ENCODE data around the gene OSTF1.

DNA sequence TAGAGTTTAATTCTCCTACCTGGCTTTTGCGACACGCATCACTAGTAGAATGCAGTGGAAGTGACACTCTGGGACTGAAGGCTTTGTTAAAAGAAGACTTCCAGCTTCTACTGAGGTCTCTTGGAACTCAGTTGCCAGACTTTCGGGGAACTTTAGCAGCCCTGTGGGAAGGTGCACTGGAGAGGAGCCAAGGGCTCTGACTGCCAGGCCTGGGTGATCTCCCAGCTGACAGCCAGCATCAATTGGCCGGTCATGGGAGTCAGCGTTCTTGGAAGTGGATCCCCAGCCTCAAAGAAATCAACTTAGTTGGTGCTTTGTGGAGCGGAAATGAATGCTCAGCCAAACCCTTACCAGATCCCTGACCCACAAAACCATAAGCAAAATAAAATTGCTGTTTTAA is 87.1 kb downstream of the OSTF1 start:
- TF ChIP-seq, protein P1, sequence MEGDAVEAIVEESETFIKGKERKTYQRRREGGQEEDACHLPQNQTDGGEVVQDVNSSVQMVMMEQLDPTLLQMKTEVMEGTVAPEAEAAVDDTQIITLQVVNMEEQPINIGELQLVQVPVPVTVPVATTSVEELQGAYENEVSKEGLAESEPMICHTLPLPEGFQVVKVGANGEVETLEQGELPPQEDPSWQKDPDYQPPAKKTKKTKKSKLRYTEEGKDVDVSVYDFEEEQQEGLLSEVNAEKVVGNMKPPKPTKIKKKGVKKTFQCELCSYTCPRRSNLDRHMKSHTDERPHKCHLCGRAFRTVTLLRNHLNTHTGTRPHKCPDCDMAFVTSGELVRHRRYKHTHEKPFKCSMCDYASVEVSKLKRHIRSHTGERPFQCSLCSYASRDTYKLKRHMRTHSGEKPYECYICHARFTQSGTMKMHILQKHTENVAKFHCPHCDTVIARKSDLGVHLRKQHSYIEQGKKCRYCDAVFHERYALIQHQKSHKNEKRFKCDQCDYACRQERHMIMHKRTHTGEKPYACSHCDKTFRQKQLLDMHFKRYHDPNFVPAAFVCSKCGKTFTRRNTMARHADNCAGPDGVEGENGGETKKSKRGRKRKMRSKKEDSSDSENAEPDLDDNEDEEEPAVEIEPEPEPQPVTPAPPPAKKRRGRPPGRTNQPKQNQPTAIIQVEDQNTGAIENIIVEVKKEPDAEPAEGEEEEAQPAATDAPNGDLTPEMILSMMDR (IDR thresholded peaks at IDR 0.05; ENCODE audit: poor library complexity) = no peak
- TF ChIP-seq EZH2 (IDR thresholded peaks at IDR 0.05; ENCODE audit: borderline replicate concordance) = no peak
- TF ChIP-seq EZH2phosphoT487 (IDR thresholded peaks at IDR 0.05; ENCODE audit: low read depth, severe bottlenecking, unreplicated experiment) = no peak

Measured in hepatocyte (in vitro differentiated cells).